HG03097 (cell line): Measurements from ENCODE around the gene SASH1.
"Not testable (repeated sequence)": the region's sequence is repeated elsewhere in the genome, so short reads cannot be mapped to it uniquely, and the experiment has no call there.

Source experiments
- ATAC-seq: cut with Tn5 transposase; IDR thresholded peaks from one replicate; pipeline ENCODE4 v1.9.1; 2021; ENCODE audit not compliant: unreplicated experiment, low FRiP score

SASH1 gene

GRCh38 chr6:148328876-148329555, 13.6 kb upstream of the SASH1 start:
- ATAC-seq = no peak

DNA sequence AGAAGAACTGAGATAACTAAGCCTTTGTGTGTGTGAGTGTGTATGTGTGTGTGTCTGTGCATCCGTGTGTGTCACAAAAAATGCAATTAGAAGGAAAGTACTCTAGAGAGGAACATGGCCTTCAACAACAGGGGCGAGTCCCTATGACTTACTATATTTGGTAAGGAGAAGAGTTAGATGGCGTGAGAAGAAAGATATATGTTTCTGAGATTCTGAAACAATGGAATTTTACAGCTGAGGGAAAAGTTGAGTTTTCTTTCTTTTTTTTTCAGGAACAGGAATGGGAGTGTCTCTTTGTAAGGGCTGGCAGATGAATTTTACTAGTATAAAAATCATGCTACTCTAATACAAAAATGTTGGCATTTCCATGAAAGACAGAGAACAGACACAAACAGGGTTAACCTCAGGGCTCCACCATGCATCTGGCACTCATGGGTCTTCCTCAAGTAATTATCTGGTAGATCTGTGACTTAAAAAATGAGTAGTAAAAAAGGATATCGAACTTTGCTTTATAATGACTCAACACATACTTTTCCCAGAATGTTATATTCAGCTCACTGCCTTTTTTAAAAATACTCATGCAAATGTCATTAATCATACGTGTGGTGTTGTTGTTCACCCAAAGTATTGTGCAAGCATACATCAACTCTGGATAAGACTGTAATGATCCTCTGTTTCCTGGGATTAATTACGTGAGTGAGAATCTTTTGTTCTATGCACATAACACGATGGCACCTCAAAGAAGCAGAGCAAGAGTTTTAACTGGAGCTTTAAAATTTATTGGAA, 12.8 kb upstream of the SASH1 start:
- ATAC-seq = no peak

- ATAC-seq = no peak
Observed at GRCh38 chr6:148332088-148332487, 10.6 kb upstream of the SASH1 start.

DNA sequence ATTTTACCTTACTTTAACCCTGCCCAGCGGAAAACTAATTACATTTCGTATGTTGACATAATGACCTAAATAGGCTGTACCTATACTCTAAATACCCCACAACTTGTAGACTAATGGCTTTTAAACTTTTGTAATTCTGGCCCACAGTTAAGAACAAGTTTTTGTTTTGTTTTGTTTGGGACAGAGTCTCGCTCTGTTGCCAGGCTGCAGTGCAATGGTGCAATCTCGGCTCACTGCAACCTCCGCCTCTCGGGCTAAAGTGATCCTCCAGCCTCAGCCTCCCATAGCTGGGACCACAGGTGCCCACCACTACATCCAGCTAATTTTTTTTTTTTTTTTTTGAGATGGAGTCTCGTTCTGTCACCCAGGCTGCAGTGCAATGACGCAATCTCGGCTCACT, 5.7 kb upstream of the SASH1 start:
- ATAC-seq = no peak

DNA sequence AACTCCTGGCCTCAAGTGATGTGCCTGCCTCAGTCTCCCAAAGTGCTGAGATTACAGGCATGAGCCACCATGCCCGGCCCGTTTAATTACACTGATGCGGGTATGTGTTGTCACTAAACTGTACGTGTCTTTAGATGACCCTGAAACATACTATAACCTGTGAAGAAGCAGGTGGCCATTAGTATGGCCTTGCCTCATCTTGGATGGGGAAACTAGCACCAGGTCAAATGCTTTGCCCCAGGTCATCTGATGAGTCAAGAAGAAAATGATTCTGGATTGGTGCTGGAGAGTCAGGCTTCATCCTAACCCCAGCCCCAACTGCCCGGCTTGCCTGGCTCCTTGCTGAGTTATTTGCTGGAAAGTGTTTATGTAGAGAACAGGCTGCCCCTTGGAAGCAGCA, 2.9 kb upstream of the SASH1 start:
- no peak for ATAC-seq

GRCh38 chr6:148340586-148341297, 1.9 kb upstream of the SASH1 start:
- no peak for ATAC-seq

- no peak for ATAC-seq
Observed at GRCh38 chr6:148342100-148342349, 613 bp upstream of the SASH1 start.

DNA sequence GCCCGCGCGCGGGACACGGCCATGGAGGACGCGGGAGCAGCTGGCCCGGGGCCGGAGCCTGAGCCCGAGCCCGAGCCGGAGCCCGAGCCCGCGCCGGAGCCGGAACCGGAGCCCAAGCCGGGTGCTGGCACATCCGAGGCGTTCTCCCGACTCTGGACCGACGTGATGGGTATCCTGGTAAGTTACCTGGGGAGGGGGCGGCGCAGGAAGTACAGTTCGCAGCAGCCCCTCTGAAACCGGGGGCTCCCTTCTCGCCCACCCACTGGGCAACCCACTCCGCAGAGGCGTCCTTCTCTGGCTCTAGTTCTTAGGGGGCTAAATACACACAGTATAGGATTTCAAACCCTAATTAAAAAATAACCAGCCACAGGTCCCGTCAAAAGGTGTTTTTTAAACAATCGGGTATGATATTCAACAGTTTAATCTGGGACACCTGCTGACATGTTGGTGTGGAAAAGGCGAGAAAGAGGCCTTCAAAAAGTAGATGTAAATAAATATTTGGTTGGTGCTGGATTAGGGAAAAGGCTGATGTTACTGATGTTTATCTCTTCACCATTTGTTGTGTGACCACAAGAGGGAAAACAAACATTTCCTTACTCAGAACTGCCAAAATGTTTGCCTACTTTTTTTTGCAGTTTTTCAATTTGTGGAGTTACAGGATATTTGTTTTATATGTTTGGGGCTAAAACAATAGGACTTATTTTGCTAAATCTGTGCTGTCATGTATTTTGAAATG, 577 bp downstream of the SASH1 start:
- ATAC-seq = no peak

DNA sequence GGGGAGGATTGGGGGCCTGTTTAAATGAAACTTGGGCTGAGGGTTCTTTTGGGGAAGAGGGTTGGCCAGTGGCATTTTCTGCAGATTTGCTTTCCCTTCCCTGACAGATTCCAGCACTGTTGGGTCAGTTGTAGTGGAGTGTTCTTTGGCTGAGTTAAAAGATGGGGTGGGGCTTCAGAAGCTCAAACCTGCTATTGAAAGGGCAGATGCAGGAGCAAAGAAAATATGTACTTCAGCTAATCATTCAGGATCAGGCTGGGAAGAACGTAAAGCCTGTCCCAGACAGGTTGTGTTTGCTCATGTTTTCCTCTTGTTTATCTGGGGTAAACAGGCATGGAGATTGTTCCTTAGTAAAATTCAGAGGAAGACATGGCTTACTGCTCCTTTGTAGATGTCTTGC, 2.5 kb downstream of the SASH1 start:
- no peak for ATAC-seq

DNA sequence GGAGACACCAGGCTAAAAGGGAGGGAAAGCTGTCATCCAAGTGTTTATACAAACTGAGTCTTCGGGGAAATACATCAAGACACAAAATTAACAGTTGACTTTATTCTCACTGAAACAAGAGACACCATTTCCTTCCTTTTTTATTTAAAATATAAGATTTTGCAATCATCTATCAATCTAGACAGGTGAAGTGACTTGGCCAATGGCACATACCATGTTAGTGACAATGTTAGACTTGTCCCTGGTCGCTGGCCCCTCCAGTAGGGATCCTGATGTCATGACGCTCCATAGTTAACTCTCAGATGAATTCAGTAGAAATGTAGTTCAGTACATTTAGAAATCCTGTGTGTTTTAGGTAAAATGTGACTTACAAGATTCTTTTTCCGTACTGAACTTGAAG, 2.9 kb downstream of the SASH1 start:
- no peak for ATAC-seq

DNA sequence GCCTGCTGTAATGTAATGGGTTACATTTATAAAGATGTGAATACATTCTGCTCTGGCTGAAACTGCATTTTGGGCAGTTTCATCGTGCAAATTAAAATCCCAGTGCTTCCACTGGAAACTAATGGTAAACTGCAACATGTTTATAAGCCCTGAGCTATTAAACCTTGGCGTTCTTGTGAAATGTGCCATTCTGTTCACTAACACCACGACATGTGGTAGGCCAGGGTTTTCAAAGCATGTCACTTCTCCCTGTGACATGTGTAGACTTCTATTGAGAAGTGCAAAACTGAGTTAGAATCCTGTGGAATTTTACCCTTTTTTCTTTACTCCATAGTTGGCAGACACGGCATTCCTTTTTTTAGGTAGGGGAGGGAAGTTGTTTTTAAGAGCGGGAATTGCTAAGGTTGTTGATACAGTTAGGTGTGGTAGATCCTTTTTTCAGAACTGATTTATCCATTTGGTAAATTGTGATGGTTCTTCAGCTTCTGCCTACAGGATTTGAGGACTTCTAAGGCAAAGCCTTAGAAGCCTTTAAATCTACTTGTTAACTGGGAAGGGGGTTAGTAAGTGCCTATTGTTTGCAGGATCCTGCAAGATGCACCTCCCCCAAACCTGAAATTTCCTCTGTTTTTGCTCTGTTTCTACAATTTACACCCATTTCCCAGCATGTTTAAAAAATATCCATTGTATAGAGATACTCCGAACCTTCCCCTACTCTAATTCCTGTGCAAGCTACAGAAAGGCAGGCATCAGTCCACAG, 4.2 kb downstream of the SASH1 start:
- no peak for ATAC-seq

- ATAC-seq = no peak
Observed at GRCh38 chr6:148347441-148348054, 4.9 kb downstream of the SASH1 start.

GRCh38 chr6:148348335-148348734, 5.7 kb downstream of the SASH1 start:
- no peak for ATAC-seq

DNA sequence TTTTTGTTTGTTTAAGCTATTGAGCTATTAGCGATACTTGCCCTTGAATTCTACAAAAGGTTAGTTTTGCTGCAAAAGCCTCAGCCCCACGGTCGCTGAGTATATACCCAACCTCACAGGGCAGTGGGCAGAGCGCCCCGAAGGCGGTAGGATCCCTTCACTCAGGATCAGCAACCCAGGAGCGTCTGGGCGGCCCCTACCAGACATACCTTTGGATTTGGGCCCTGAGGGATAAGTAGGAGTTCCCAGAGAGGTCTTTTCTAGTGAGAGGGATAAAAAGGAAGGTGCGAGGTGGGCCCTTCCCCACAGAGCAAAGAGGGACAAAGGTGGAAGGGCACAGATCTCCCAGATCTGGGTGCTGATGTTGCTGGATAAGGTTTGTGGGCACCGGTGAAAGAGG, 6.1 kb downstream of the SASH1 start:
- no peak for ATAC-seq

- ATAC-seq = no peak
Observed at GRCh38 chr6:148349466-148349865, 6.8 kb downstream of the SASH1 start.

- no peak for ATAC-seq
Observed at GRCh38 chr6:148351309-148351708, 8.7 kb downstream of the SASH1 start.

DNA sequence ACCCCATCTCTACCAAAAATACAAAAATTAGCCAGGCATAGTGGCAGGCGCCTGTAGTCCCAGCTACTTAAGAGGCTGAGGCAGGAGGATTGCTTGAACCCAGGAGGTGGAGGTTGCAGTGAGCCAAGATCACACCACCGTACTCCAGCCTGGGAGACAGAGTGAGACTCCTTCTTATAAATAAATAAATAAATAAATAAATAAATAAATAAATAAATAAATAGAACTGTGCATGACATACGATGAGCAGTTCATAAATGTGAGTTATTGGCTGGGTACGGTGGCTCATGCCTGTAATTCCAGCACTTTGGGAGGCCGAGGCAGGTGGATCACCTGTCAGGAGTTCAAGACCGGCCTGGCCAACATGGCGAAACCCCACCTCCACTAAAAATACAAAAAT, 9.8 kb downstream of the SASH1 start:
- ATAC-seq = not testable (repeated sequence)

GRCh38 chr6:148358196-148358785, 15.7 kb downstream of the SASH1 start:
- ATAC-seq = no peak

DNA sequence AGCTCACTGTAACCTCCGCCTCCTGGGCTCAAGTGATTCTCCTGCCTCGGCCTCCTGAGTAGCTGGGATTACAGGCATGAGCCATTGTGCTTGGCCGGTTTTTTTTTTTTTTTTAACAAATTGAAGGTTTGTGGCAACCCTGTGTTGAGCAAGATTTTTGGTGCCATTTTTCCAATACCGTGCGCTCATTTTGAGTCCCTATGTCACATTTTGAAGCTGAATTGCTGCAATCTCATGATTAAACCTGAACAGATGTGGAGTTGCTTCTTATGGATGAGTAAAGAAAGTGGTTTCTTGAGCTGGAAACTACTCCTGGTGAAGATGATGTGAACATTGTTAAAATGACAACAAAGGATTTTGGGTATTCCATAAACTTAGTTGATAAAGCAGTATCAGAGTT, 16.6 kb downstream of the SASH1 start:
- ATAC-seq = no peak
